Activated CD4-positive, alpha-beta T cell treated with anti-CD3 and anti-CD28 coated beads for 1 hour (primary cell): ENCODE data around the gene ANKS1A.
"Not testable (repeated sequence)": the region's sequence is repeated elsewhere in the genome, so short reads cannot be mapped to it uniquely, and the experiment has no call there.

ENCODE experiments used
- DNase-seq: peaks from one replicate; pipeline ENCODE4 v3.0.0-alpha.2; 2020

The ANKS1A gene

DNA sequence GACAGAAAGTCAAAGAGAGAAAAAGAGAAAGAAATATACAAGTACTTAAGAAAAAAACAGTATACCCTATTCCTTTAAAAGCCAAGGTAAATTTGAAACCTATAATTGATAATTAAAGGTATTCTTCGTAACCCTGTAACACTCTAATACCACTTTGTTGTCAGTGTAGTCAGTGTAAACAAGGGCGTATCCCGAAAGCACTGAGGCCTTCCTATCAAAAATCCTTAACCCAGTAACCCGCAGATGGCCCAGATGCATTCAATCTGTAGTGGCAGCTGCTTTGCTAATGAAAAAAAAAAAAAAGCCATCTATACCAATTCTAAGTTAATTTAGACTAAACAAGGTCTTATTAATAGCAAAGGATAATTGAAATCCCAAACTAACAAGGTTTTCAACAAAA lies 110.9 kb downstream of the ANKS1A start:
- DNase-seq = not testable (repeated sequence)

DNA sequence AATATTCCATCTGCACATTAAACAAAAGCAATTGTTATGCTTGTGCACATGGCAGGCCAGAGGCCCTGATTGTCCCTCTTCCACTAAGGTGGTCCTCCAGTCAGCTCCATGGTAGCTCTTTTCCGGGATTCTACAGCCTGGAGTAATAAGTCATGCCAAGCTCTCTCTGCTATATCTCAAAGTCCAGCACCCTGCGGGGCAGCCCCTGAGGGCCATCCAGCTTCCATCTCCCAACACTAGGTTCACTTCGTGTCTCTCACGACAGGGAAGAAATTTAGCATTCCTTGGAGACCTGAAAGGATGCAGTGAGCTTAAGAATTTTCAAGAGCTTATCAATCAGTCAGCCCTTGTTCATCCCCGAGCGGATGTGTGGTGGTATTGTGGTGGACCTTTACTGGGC lies 112.3 kb downstream of the ANKS1A start:
- DNase-seq = not testable (repeated sequence)

DNA sequence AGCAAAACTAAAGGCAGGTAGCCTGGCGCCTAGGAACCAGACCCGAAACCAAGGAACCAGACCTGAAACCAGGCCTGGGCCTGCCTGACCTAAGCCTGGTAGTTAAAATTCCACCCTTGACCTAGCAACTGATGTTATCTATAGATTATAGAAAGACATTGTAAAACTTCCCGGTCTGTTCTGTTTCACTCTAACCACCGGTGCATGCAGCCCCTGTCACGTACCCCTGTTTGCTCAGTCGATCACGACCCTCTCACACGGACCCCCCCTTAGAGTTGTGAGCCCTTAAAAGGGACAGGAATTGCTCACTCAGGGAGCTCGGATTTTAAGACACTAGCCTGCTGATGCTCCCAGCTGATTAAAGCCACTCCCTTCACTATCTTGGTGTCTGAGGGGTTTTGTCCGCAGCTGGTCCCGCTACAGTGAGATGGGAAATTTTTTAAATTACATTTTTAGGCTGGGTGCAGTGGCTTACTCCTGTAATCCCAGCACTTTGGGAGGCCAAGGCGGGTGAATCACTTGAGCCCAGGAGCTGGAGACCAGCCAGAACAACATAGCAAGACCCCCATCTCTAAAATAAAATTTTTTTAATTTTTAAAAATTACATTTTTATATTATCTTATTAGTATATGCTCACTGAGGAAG lies 115.0 kb downstream of the ANKS1A start:
- not testable (repeated sequence) for DNase-seq

DNA sequence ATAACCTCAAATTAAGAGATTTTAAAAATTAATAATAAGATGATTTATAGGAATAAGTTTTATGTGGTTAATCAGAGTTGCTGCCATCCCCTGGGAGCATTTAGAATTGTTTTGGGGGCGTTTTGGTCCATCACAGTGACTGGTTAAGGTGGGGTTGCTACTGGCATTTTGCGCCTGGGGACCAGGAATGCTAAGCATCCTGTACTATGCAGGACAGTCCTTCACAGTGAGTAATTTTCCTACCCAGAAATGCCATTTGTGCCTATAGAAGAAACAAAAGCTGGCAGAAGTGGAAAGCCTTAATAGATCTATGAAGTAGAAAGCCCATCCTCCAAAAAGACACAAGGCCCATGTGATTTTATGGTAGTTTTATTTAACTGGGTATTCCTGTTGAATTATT lies 118.0 kb downstream of the ANKS1A start:
- no peak for DNase-seq

DNA sequence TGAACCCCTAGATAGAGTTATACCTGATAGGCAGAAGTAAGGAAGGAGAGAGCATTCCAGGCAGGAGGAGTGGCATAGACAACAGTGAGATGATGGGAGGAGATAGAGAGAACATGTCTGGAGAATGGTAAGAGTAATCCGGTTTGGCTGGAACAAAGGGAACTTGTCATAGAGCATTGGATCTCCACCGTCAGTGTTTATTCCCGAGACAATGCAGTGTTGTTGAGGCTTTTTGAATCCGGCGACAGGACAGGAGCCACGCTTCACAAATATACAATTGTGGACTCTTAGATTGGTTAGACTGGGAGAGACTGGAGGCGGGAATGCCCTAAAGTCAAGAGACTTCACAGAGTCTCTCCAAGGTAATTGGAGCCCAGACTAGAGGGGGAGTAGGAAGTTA lies 119.8 kb downstream of the ANKS1A start:
- DNase-seq = no peak

DNA sequence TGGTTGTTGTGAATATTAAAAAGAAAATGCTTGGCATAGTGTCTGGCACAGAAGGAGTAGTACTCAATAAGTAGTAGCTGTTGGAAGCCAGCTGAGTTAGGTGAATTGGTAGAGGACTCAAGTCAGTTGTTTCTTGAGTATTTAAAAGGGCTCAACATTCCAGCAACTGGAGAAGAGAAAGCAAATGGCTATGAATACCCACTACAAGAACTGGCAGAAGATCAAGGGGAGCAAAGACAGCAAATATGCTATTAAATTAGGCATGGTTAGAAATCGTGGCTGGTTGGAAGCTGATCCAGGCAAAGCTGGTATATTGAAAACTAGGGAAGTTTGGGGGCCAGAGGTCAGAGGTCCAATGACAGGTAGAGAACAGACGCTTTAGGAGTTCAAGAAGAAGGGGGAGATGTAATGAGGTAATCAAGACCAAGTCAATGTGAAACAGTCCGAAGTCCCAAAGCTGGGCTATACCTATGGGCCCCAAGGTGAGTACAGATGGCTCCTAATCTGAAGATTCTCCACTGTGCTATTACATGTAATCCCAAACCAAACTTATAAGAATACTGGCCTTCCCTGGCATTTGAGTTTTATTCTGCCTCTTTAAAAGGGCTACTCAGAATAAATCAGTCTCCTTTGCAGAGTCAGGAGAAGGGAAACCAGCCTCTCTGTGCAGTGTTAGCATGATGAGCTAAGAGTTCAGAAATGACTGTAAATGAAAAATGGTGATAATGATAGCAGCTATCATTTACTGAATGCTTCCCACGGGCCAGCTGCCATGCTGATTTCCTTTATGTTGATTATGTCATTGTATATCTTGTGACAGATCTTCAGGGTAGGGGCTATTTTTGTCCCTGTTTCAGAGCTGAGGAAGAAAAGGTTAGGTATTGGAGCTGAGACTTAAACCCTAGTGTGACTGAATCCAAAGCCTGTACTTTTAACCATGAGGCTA lies 122.3 kb downstream of the ANKS1A start:
- no peak for DNase-seq

DNA sequence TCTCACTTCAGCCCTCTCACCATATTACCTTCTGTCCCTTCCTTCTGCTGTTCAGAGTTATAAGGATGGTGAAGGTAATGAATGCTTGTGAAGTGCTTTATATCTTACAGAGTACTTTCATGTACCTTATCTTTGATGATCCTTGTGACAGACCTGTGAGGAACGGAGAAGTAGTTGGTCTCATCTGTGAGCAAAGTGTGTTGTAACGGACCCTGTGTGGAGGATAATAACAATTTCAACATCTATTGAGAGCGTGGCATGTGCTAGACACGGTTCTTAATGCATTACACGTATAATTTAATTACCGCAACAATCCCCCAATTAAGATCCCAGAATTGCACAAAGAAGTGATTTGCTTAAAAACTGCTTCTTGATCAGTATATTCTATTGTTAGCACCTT lies 124.6 kb downstream of the ANKS1A start:
- DNase-seq = no peak

DNA sequence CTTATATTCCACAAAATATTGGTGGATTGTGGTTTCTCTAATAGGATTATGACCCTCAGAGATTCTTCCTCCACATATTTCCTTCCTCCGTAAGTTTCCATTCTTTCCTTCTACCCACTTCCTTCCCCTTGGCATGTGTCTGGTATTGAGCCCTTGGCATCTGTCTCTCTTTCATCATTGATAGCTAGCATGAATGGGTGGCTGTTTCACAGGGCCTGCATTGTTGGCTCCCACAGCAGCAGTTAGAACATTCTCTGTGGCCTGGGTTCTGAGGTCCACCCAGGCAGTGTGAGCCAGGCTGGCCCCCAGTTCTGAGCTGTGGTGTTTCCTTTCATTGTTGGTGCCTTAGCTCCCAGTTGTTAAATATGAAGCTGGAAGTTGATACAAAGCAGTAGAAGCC lies 125.3 kb downstream of the ANKS1A start:
- no peak for DNase-seq

DNA sequence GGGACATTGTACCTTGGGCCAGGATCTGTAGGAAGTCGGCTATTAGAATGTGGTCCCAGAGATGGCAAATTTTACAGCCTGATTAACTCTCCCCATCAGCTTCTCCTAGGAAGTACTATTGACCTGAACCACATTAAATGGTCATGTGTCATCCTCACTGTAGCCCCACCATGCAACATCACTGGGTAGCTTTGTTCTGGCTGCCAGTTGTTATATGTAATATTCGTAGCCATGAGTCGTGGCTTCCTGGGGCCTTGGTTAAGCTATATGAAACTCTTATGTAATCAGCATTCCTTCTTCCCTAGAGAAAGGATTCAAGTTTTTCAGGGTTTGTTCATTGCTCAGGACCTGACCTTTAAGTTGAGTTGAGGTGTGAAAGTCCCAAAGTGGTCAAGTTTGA lies 125.7 kb downstream of the ANKS1A start:
- DNase-seq = no peak

DNA sequence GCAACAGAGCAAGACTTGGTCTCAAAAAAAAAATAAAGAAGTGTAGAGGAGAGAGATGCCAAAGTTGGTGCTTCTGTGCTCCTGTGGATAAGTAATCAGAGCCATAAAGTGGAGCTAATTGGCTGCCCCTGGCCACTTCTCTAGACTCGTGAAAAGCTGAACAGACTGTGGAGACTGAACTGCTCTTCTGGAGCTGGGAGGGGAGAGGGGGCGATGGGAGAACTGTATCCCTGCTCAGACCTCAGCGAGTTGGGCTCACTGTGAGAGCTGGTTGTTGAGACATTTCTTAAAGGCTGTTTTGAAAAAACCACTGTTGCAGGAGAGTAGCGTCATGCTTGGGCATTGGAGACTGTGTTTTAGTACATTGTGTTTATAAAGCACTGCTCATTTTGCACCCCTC lies 126.4 kb downstream of the ANKS1A start:
- DNase-seq = no peak

DNA sequence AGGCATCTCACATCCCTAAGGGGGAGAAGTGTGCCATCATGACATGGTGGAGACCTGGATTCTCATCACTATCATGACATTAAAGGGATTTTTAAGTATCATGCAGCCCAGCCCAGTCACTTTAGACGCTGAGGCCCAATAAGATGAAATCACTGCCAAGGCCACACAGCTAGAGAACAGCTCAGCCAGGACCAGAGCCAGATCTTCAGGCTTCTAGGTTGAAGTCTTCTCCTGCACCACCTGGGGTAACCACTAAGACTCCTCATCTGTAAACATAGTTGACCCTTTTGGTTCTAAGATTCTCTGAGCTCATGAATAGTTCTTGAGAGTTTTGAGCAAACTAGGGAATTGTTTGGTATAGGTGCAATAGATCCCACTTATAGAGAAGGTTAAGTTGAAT lies 126.9 kb downstream of the ANKS1A start:
- DNase-seq = no peak

DNA sequence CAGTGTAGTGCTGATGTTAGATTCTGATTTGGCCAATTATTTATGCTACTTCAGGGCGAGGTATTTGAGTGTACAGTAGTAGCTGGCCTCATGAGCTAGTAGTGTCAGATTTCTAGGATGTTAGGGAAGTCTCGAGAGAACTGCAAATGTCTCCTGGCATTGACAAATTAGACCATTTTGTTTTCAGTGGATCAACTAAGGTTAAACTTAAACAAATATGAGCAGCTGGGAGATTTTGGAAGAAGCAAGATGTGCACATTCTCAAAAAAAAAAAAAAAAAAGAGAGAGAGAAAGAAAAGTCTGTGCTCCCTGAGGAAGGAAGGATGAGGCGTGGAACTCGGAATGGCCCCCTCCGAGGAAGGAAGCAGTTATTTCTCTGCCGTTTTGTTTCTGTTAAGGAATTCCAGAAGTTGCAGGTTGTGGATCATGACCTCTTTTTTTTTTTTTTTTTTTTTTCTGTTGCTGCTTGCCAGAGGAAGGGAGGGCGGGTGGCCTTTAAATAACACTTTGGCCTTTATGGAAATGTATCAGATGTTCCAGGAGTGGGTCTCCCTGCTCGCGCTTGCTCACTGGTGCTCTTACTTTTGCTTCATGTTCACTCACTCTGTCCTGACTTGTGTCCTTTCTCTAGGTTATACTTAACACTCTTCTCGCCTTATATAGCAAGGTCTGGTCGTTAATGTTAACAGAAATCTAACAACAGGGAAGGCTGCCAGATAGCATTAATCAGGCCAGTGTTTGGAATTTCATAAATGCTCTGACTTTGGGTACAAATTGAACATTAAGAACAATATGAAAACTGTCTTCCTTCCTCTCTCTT lies 127.7 kb downstream of the ANKS1A start:
- no peak for DNase-seq

DNA sequence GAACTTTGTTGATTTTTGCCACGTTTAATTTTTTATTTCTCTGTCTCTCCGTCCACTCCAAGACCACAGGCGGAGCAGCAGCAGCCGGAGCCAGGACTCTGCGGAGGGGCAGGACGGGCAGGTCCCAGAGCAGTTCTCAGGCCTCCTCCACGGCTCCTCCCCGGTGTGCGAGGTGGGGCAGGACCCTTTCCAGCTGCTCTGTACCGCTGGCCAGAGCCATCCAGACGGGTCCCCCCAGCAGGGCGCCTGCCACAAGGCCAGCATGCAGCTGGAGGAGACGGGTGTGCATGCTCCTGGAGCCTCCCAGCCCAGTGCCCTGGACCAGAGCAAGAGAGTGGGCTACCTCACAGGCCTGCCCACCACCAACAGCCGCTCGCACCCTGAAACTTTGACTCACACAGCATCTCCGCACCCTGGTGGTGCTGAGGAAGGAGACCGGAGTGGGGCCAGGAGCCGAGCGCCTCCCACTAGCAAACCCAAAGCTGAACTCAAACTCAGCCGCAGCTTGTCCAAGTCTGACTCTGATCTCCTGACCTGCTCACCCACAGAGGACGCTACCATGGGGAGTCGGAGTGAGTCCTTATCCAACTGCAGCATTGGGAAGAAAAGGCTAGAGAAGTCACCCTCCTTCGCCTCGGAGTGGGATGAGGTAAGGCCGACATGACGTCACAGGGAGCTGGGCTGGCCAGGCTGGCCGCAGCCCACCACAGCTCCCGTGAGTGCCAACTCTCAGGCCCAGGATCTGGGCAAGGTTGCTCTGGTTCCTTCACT lies 128.5 kb downstream of the ANKS1A start:
- no peak for DNase-seq

DNA sequence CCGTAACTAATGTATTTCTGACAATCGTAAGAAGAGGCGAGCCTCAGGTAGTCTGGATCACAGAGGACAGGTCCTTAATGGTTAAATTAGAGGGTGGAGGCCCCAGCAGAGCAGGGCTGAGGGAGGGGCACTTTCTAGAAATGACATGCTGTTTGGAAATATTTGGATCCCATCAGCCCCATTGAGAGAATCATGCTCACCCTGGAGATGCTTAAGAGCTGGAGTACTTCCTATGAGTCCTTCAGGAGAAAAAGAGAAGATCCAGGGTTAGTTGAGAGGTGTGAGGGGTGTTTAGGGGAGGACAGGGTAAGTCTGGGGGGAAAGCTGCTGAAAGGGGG lies 129.1 kb downstream of the ANKS1A start:
- DNase-seq = no peak

DNA sequence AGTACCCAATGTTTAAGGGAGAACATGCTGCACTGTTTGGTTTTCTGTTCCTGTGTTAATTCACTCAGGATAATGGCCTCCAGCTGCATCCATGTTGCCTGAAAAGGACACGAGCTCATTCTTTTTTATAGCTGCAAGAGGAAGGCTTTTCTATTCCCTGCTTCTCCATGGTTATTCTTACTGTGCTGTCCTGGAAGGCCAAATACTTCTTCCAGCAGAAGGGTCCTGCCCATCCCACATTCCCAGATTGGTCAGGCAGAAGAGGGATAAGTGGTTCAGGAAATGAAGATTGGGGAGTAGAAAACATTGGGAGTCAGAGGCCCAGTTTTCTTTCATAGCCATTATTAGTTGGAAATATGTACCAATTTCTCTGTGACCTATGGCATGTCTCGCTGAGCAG lies 129.7 kb downstream of the ANKS1A start:
- no peak for DNase-seq

DNA sequence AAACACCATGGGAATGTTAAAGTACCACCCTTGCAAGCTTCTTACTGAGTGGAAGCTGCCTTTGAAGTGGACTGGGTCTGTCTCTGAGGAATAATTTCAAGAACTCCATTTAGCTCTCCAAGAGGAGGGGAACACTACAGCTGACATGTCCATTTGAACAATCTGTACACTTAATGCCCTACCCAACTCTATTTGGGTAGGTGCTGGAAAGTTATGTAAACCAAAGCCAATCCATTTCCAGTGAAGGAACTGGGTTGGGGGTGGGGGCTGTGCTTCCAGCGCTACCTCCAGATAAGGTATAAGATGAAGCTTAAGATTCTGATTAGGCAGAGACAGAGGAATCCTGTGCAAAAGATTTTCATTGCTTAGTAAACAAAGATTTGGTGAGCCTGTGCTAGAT lies 130.1 kb downstream of the ANKS1A start:
- no peak for DNase-seq

DNA sequence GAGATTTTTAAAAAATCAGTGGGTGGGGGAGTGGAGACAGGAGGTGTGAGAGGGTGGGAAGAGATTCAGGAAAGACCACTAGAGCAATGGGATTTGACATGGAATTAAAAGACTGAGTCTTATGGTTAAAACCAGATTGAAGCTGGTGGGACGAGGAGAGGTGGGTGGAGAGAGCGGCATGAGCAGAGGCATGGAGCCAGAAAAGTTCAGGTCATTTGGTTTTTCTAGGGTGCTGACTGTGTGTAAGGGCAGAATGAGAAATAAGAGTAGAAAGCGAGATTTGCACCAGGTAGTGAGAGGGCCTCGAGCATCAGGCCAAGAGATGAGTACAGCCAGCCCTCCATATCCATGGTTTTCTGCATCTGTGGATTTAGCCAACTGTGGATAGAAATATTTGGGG lies 130.8 kb downstream of the ANKS1A start:
- no peak for DNase-seq

DNA sequence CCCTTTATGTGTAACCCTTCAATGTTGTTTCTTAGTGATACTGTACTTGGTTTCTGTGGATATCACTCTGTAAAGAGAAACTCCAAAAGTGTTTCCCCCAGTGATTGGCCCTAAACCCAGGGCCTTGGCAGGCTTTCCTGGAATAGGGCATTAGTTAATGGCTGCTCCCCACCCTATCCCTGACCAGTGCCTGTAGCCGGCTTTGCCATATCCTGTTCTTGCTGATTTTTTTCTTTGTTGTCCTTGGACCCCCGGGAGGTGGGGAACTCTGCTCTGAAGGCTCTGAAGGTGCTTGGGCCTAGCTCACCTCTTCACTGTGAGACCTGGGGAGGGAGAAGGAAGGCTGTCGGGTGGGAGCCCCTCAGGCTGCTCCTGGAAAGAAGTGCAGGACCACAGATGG lies 131.9 kb downstream of the ANKS1A start:
- no peak for DNase-seq

DNA sequence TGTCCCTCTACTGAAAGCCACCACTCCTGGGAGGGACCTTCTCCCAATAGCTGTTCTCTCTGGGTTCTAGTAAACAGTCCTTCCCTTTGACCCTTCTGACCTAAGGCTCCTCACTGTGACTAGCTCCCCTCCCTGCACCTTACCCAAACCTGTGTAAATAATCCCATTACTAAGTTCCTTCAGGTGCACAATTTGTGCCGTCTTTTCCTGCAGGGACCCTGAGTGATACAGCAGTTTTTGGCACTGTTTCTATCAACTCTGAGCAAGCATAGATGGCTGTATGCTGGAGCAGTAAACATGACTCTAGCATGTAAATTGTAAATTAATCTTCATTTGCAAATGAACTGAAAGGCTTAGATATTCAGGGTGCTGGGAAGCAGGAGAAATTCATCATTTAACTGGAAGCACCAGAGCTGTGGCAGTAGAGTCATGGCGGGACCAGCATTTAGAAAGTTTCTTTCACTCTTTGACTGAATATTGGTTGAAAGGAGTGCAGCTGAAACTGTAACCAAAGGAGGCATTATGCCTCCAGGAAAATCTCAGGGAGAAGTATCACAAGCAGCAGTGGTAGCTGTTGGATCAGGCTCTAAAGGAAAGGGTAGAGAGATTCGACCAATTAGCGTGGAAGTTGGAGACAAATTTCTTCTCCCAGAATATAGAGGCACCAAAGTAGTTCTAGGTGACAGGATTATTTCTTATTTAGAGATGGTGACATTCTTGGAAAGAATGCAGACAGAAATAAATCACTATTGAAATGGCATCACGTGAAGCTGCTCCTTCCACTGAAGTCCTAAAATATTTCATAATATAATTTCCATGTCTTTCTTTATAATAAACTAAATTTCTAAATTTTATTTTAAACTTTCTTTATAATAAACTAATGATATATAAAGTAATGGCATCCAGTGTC lies 134.3 kb downstream of the ANKS1A start:
- DNase-seq = no peak

DNA sequence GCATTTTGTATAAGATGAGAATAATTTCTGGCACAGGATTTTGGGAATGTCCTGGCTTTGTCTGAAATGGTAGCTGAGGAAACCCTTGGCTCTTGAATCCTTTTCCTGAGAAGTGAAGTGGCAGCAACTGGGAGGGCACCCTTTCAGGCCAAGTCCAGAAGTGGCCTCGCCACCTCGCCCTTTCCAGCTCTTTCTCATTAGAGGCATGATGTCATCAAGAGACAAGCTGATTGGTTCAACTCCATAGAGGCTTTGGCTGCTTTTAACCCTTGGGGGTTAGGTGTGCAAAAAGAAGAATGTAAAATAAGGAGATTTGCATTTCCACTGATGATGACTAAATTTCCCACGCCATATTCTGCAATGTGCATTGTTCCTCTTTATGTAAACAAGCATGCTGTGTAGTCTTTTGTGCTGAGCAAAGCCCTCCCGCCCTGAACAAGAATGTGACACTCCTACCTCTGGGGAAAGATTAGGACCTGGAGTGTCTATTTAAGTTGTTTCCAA lies 135.5 kb downstream of the ANKS1A start:
- DNase-seq = no peak
